Smooth muscle cell (in vitro differentiated cells): ENCODE measurements around the gene KCNH2. TPM values are rescaled to one million over a fixed set of nuclear protein-coding genes. Genes with fewer than 3 reads are reported as not detected.
A peak's percentile ranks its signal among the peaks of the same experiment; 100 is the strongest.

Experiments
- DNase-seq: peaks from one replicate; lab custom pipeline; 2025; ENCODE audit not compliant: unreplicated experiment; lab: John Stamatoyannopoulos, UW
- H2AFZ ChIP-seq: fragments of 200-600 bp; sonication (generic); 2 replicates; pipeline ENCODE4 v1.6.0; 2016; ENCODE audit warnings: antibody characterized with exemption, low read depth, mild to moderate bottlenecking
- H3F3A ChIP-seq: fragments of 200-600 bp; sonication (generic); 2 replicates; pipeline ENCODE4 v1.6.0; 2017; ENCODE audit warnings: antibody characterized with exemption, low read depth
- H3K27ac ChIP-seq: fragments of 200-600 bp; sonication (generic); 2 replicates; pipeline ENCODE4 v1.5.1; 2016; ENCODE audit warnings: low read depth, mild to moderate bottlenecking
- H3K27me3 ChIP-seq: fragments of 200-600 bp; sonication (generic); 2 replicates; pipeline ENCODE4 v1.6.1; 2016; ENCODE audit warnings: low read depth, mild to moderate bottlenecking
- H3K36me3 ChIP-seq: fragments of 200-600 bp; sonication (generic); 2 replicates; pipeline ENCODE4 v1.5.1; 2016; ENCODE audit warnings: low read depth
- H3K4me1 ChIP-seq: fragments of 200-600 bp; sonication (generic); 2 replicates; pipeline ENCODE4 v1.5.1; 2016; ENCODE audit warnings: low read depth
- H3K4me2 ChIP-seq: fragments of 200-600 bp; sonication (generic); 2 replicates; pipeline ENCODE4 v1.6.0; 2016; ENCODE audit warnings: mild to moderate bottlenecking
- H3K4me3 ChIP-seq: fragments of 200-600 bp; sonication (generic); 2 replicates; pipeline ENCODE4 v1.5.1; 2016; ENCODE audit warnings: mild to moderate bottlenecking
- H3K79me2 ChIP-seq: fragments of 200-600 bp; sonication (generic); 2 replicates; pipeline ENCODE4 v1.6.0; 2016; ENCODE audit warnings: low read depth, mild to moderate bottlenecking
- H3K9ac ChIP-seq: fragments of 200-600 bp; sonication (generic); 2 replicates; pipeline ENCODE4 v1.6.0; 2016; ENCODE audit warnings: low read depth
- H3K9me3 ChIP-seq: fragments of 200-600 bp; sonication (generic); replicated peaks from 2 replicates; pipeline ENCODE4 v1.5.1; 2016; ENCODE audit warnings: low read depth
- H4K20me1 ChIP-seq: fragments of 200-600 bp; sonication (generic); 2 replicates; pipeline ENCODE4 v1.6.0; 2016; ENCODE audit warnings: low read depth
- WGBS: methylation state at CpG from one replicate; pipeline ENCODE4 v1.1.7; 2016; ENCODE audit warnings: low lambda C conversion rate; 5-methylcytosine and 5-hydroxymethylcytosine counted together
- polyA plus RNA-seq: library from polyadenylated mRNA; unstranded; fragments of >200 nt; fragmentation: Nextera tagmentation; extraction: Ambion mirVana; gene quantifications from 2 replicates; pipeline ENCODE4 v1.2.1, GENCODE V29; 2016
- total RNA-seq: library from RNA; depleted of rRNA; stranded (reverse); fragments of >200 nt; gene quantifications from 2 replicates; pipeline ENCODE4 v1.2.3, GENCODE V29; 2014
- TF ChIP-seq, protein P1 (sequence below): fragments of 200-600 bp; sonication (generic); IDR thresholded peaks from 2 replicates; pipeline ENCODE4 v1.5.1; 2017; ENCODE audit warnings: borderline replicate concordance, mild to moderate bottlenecking, antibody characterized with exemption; ENCODE audit not compliant: insufficient read depth, poor library complexity, severe bottlenecking

KCNH2 gene
- total and polyA plus RNA-seq, 2 experiments from 2014 or later: 12.9 to 37.7 TPM

DNA sequence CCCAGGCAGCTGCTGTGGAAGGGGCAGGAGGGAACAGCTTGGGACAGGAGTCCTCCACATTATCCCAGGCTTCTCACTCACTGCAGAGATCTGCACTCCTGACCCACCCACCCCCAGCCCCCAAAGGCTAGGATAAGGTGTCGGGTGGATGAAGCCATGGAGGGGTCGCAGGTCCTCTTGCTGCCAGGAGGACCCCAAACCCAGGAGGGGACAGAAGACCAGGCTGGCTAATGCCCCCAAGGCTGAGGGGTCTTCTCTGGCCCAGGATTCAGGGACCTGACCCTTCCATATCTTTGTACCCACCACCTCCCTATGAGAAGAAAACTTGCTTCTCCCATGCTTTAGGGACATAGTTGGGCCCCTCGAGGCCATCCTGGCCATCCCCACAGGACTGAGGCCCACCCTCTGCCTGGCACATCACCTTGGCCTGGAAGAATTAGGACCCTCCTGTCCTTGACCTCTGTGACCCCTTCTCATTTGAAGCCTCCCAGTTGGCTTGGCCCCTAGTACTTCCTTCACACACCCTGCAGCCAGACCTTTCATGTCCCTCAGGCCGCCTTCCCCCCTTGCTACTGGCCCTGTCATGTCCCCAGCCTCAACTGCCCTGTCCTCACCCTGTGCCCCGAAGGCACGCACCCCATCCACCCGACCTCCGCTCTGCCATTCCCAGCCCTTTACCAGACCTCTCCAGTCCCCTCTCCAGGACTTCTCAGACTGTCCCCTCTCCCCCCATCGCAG is 21.6 kb downstream of the KCNH2 start:
- H3K4me2 ChIP-seq: peak overlapping the region; percentile 85
- no peaks in the 10 kb centered on the region for H3K27me3 ChIP-seq
- H3K9me3 ChIP-seq: no peaks in the 10 kb centered on the region
- peaks cover 3% of the 10 kb centered on the region for H3K79me2 ChIP-seq
- H3K36me3 ChIP-seq: no peaks in the 10 kb centered on the region
- peaks cover 5% of the 10 kb centered on the region for H3F3A ChIP-seq
- 97% methylated on average over 9 of the region's 9 CpGs for WGBS
- no peaks in the 10 kb centered on the region for H4K20me1 ChIP-seq
- no peak overlapping the region for H2AFZ ChIP-seq
- DNase-seq: no peak
- peaks cover 14% of the 10 kb centered on the region for H3K4me1 ChIP-seq
- TF ChIP-seq, protein P1, sequence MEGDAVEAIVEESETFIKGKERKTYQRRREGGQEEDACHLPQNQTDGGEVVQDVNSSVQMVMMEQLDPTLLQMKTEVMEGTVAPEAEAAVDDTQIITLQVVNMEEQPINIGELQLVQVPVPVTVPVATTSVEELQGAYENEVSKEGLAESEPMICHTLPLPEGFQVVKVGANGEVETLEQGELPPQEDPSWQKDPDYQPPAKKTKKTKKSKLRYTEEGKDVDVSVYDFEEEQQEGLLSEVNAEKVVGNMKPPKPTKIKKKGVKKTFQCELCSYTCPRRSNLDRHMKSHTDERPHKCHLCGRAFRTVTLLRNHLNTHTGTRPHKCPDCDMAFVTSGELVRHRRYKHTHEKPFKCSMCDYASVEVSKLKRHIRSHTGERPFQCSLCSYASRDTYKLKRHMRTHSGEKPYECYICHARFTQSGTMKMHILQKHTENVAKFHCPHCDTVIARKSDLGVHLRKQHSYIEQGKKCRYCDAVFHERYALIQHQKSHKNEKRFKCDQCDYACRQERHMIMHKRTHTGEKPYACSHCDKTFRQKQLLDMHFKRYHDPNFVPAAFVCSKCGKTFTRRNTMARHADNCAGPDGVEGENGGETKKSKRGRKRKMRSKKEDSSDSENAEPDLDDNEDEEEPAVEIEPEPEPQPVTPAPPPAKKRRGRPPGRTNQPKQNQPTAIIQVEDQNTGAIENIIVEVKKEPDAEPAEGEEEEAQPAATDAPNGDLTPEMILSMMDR: no peak
- H3K27ac ChIP-seq: no peak overlapping the region
- no peak overlapping the region for H3K9ac ChIP-seq
- H3K4me3 ChIP-seq: no peak overlapping the region

DNA sequence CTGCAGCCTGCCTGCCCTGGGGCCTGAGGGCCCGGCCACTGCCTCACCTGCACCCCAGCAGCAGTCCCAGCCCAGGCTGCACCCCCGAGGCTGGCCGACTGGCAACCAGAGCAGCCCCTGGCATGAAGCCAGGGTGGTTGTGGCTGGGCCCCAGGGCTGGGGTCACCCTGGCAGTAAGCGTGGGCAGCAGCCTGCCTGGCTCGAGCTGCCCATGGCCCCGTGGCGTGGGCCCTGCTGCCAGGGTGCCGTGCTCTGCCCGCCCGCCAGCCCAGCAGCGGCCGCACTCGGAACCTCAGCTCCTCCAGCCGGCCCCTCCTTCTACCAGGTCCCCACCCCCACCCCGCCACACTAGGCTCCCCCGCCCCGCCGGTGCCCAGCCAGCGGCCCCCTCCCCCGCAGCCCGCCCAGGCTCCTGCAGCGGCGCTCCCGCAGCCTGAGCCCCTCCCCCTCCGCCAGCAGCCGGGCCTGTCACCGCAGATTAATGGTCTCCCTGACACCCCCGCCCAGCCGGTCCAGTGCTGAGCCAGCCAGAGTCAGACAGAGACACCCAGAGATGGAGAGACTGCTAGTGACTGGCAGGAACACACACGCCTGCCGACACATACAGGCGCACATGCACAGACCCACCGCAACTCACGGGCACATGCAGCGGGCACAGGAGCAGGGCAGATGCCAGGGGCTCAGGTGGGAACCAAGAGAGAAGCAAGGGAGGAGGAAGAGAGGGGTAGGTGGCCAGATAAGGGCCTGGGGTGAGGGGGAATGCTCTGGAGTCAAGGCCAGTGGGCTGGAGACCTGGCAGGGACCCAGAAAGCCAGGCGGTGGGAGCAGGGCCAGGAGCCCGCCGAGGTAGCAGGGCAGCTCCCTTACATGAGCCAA is 22.4 kb downstream of the KCNH2 start:
- H3K79me2 ChIP-seq: peaks cover 3% of the 10 kb centered on the region
- H3F3A ChIP-seq: peaks cover 5% of the 10 kb centered on the region
- no peaks in the 10 kb centered on the region for H3K36me3 ChIP-seq
- no peaks in the 10 kb centered on the region for H4K20me1 ChIP-seq
- no peak overlapping the region for H2AFZ ChIP-seq
- no peak overlapping the region for H3K27ac ChIP-seq
- H3K4me3 ChIP-seq: peak overlapping the region; percentile 26
- WGBS: 30% methylated on average over 25 of the region's 38 CpGs
- no peak overlapping the region for H3K9ac ChIP-seq
- no peaks in the 10 kb centered on the region for H3K9me3 ChIP-seq
- peaks cover 14% of the 10 kb centered on the region for H3K4me1 ChIP-seq
- no peaks in the 10 kb centered on the region for H3K27me3 ChIP-seq
- TF ChIP-seq, protein P1: no peak
- DNase-seq: peak; percentile 41
- H3K4me2 ChIP-seq: peak overlapping the region; percentile 85

DNA sequence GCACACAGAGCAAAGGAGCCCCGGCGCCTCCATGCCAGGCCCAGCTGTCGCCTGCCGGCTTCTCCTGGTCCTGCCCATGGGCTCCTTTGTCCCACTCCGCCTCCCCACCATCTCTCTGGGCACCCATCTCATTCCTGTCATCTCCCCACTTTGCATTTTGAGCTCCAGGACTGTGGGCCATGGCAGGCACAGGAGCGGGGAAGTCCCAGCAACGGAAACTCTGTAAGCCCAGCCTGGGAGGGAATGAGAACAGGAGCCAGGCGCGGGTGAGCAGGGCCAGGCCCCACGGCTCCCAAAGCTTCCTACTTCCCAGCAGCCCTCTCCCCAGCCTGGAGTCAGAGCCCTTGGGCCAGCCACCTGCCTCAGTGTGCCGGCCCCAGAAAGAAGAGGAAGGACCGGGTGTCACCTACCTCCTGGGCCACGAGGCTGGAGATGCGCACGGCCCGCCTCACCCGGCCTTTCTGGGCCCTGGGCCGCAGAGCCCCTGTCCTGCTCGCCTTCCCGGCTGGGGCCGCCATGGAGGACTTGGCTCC is 23.1 kb downstream of the KCNH2 start:
- no peak overlapping the region for H3K9ac ChIP-seq
- H2AFZ ChIP-seq: no peak overlapping the region
- 69% methylated on average over 21 of the region's 21 CpGs for WGBS

More for the DNA sequence above, 23.1 kb downstream of the KCNH2 start:
- DNase-seq: no peak
- Histone ChIP-seq H3K4me2 (peak overlapping the region; percentile 85), H3F3A (peaks cover 2% of the 10 kb centered on the region), H3K27me3 (no peaks in the 10 kb centered on the region), H3K9me3 (no peaks in the 10 kb centered on the region), H4K20me1 (no peaks in the 10 kb centered on the region), H3K36me3 (no peaks in the 10 kb centered on the region), H3K79me2 (peaks cover 3% of the 10 kb centered on the region), H3K4me1 (peaks cover 14% of the 10 kb centered on the region), H3K4me3 (peak overlapping the region; percentile 26), H3K27ac (no peak overlapping the region)
- TF ChIP-seq, protein P1: no peak
